GM21447 (cell line): ENCODE results near the gene TBC1D7.

Experiments
- ATAC-seq: cut with Tn5 transposase; IDR thresholded peaks from one replicate; pipeline ENCODE4 v1.9.1; 2021; ENCODE audit not compliant: unreplicated experiment

The TBC1D7 gene

GRCh38 chr6:13357551-13358075, 29.3 kb upstream of the TBC1D7 start:
- no peak for ATAC-seq

- ATAC-seq = peak; percentile 85
These were observed 27.9 kb upstream of the TBC1D7 start for GRCh38 chr6:13355999-13356785.

GRCh38 chr6:13355043-13355945, 27.0 kb upstream of the TBC1D7 start:
- peak; percentile 9 for ATAC-seq

GRCh38 chr6:13354331-13355042, 26.1 kb upstream of the TBC1D7 start:
- ATAC-seq = no peak

- ATAC-seq = no peak
These were observed 23.8 kb upstream of the TBC1D7 start for GRCh38 chr6:13352165-13352564.

GRCh38 chr6:13351271-13351670, 22.9 kb upstream of the TBC1D7 start:
- ATAC-seq = no peak

- no peak for ATAC-seq
These were observed 21.6 kb upstream of the TBC1D7 start for GRCh38 chr6:13349811-13350506.

GRCh38 chr6:13348334-13349113, 20.2 kb upstream of the TBC1D7 start:
- no peak for ATAC-seq

- no peak for ATAC-seq
These were observed 17.9 kb upstream of the TBC1D7 start for GRCh38 chr6:13346245-13346644.

GRCh38 chr6:13342414-13343019, 14.2 kb upstream of the TBC1D7 start:
- ATAC-seq = no peak

GRCh38 chr6:13339863-13340630, 11.7 kb upstream of the TBC1D7 start:
- no peak for ATAC-seq

- ATAC-seq = no peak
These were observed 9.7 kb upstream of the TBC1D7 start for GRCh38 chr6:13338038-13338437.

- ATAC-seq = no peak
These were observed 8.2 kb upstream of the TBC1D7 start for GRCh38 chr6:13336553-13336952.

GRCh38 chr6:13334953-13335352, 6.6 kb upstream of the TBC1D7 start:
- no peak for ATAC-seq

- ATAC-seq = no peak
These were observed 4.0 kb upstream of the TBC1D7 start for GRCh38 chr6:13332349-13332706.

GRCh38 chr6:13331516-13332348, 3.4 kb upstream of the TBC1D7 start:
- no peak for ATAC-seq

- peak; percentile 8 for ATAC-seq
These were observed 492 bp upstream of the TBC1D7 start for GRCh38 chr6:13328875-13329183.

GRCh38 chr6:13327691-13328075, 654 bp downstream of the TBC1D7 start:
- ATAC-seq = peak; percentile 14
